HG02588 (cell line): ENCODE measurements around the gene ROGDI.
"Not testable (repeated sequence)": the region's sequence is repeated elsewhere in the genome, so short reads cannot be mapped to it uniquely, and the experiment has no call there.

Source experiments
- ATAC-seq: cut with Tn5 transposase; IDR thresholded peaks from one replicate; pipeline ENCODE4 v1.9.1; 2021; ENCODE audit warnings: mild to moderate bottlenecking, moderate library complexity; ENCODE audit not compliant: unreplicated experiment

The ROGDI gene

GRCh38 chr16:4792951-4793513 is 9.4 kb downstream of the ROGDI start:
- ATAC-seq, result no peak

- ATAC-seq, result no peak
Measured at GRCh38 chr16:4790871-4791270, 11.6 kb downstream of the ROGDI start.

GRCh38 chr16:4790261-4790660 is 12.2 kb downstream of the ROGDI start:
- ATAC-seq, result no peak

- no peak for ATAC-seq
Measured at GRCh38 chr16:4788910-4789309, 13.5 kb downstream of the ROGDI start.

- ATAC-seq, result no peak
Measured at GRCh38 chr16:4788489-4788889, 13.9 kb downstream of the ROGDI start.

- no peak for ATAC-seq
Measured at GRCh38 chr16:4787627-4788482, 14.6 kb downstream of the ROGDI start, which contains the start of gene SEPTIN12. Gene SEPTIN12, minus strand, starts transcription at chr16:4788345. Its CDS starts 700 bp downstream, at chr16:4787645.

- ATAC-seq, result no peak
Measured at GRCh38 chr16:4787068-4787467, 15.4 kb downstream of the ROGDI start.

GRCh38 chr16:4785758-4786433 is 16.5 kb downstream of the ROGDI start:
- ATAC-seq, result no peak

GRCh38 chr16:4784444-4784987 is 17.9 kb downstream of the ROGDI start:
- ATAC-seq, result not testable (repeated sequence)

GRCh38 chr16:4783951-4784336 is 18.5 kb downstream of the ROGDI start:
- ATAC-seq, result no peak

GRCh38 chr16:4783251-4783950 is 19.0 kb downstream of the ROGDI start:
- ATAC-seq, result no peak

GRCh38 chr16:4780235-4780634 is 22.2 kb downstream of the ROGDI start:
- no peak for ATAC-seq

- ATAC-seq, result no peak
Measured at GRCh38 chr16:4778050-4778392, 24.4 kb downstream of the ROGDI start.

- no peak for ATAC-seq
Measured at GRCh38 chr16:4777339-4778049, 24.9 kb downstream of the ROGDI start.

GRCh38 chr16:4776141-4776705 is 26.2 kb downstream of the ROGDI start:
- ATAC-seq, result no peak

- ATAC-seq, result no peak
Measured at GRCh38 chr16:4775005-4775404, 27.4 kb downstream of the ROGDI start.

GRCh38 chr16:4772351-4772750 is 30.1 kb downstream of the ROGDI start:
- ATAC-seq, result no peak

- ATAC-seq, result no peak
Measured at GRCh38 chr16:4771646-4772045, 30.8 kb downstream of the ROGDI start.

GRCh38 chr16:4769306-4769638 is 33.2 kb downstream of the ROGDI start:
- ATAC-seq, result no peak
